ENCODE results near the gene CPLX3.

The CPLX3 gene

GRCh38 chr15:74802290-74802689, 24.1 kb upstream of the CPLX3 start:
- no peak for DNase-seq (ENCODE audit: low read depth)

DNA sequence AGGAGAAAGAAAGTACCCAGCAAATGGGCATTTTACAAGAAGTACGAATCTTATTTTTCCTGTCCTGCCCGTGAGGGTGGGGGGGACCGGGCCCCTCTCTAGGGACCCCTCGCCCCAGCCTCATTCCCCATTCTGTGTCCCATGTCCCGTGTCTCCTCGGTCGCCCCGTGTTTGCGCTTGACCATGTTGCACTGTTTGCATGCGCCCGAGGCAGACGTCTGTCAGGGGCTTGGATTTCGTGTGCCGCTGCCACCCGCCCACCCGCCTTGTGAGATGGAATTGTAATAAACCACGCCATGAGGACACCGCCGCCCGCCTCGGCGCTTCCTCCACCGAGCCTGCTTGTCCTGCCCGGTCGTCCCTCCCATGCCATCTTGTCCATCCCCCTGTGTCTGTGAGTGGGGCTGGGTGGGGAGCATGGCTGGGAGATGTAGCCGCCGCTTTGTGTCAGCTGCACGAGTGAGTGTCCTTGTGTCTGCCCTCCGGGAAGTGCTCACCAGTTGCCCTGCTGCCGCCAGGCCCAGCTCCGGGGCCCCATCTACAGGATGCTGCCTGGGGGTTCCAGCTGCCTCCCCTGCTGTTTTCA, 23.5 kb upstream of the CPLX3 start:
- no peak for DNase-seq (ENCODE audit: low read depth)

DNA sequence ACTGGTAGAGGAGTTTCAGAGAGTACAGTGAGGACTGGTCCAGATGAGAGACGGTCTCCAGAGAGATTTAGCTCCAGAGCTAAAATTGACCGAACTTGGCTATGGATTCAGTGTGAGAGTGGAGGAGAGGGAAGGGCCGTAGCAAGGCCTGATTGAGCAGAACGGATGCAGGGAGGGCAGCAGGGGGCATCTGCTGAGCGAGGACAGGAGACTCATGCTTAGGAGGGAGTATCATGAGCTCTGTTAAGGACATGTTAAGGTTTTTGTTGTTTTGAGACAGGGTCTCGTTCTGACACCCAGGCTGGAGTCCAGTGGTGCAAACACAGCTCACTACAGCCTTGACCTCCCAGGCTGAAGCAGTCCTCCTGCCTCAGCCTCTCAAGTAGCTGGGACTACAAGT, 21.5 kb upstream of the CPLX3 start:
- DNase-seq (ENCODE audit: low read depth), result no peak

DNA sequence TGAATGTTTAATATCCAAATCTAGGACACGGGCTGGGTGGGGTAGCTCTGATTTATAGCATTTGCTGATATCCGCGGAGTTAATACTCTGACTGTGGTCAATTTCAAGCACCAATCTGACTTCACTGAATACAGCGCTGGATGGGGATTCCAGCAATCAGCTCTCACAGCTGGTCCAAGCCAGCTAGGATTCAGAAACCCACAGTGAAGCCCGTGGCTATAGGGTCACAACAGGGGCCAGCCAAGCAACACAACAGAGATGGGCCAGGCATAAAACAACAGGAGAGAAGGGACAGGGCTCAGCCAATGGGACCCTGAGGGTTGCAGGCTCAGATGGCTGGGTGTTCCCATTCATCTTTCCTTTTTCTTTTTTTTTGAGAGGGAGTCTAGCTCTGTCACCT, 19.1 kb upstream of the CPLX3 start:
- no peak for DNase-seq (ENCODE audit: low read depth)

- DNase-seq (ENCODE audit: low read depth), result no peak
Measured at GRCh38 chr15:74808078-74808839, 18.2 kb upstream of the CPLX3 start.

- no peak for DNase-seq (ENCODE audit: low read depth)
Measured at GRCh38 chr15:74808840-74809229, 17.6 kb upstream of the CPLX3 start.

DNA sequence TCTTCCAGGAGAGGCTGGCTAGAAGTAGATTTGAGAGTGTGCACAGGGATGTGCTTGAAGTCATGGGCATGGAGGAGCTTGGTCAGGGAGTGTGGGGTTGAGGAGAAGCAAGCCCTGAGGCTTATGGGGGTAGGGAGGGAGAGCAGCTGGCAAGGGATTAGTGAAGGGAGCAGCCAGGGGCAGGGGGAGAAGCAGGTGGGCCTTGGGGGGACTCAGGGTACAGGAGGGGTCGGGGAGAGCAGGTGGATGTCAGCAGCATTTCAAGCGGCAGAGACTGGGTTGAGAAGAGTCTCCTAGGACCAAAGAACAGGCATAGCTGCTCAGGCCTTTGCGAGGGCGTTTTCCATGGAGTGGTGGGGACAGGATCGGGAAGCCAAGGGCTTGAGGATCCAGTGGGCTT, 17.2 kb upstream of the CPLX3 start:
- DNase-seq (ENCODE audit: low read depth), result no peak

- no peak for DNase-seq (ENCODE audit: low read depth)
Measured at GRCh38 chr15:74809956-74810355, 16.5 kb upstream of the CPLX3 start.

GRCh38 chr15:74812533-74812932, 13.9 kb upstream of the CPLX3 start, which contains the start of gene LMAN1L:
Gene LMAN1L (plus strand): TSS chr15:74812835. CDS start chr15:74812855, 20 bp downstream.
- DNase-seq (ENCODE audit: low read depth), result no peak

DNA sequence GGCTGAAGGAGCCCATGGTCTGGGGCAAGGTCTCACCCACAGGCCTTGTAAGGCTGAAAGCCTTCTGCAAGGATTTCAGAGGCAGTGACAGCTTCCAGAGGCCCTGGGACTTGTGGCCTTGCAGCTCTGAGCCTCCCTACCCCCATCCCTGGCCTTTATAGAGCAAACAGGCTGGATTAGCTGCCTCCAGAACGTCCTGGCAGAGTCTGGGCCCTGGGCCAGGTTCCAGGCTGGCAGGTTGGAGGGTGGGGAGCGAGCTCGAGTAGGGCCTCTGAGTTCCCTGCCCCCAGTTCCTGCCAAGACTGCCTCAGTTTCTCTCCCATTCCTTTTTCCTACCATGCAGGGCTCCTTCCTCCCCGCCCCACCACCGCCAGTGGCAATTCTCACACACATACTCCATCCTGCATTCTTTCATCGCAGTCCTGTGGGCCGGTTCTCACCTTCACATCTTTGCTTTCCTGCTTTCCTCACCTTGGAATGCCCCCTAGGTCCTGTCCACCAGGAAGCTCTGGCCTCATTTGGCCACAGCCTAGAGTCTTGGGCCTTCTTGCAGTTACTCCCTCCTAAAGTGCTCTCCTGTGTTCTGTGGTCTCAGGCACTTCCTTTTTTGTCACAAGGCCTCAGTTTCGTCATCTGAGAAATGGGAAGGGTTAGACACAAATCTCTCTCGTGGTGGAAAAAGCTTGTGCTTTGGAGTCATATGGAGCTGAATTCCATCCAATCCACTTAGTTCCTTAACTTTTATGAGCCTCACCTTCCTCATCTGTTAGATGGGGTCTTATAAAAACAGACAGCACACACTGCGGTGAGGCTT, 11.1 kb upstream of the CPLX3 start:
- DNase-seq (ENCODE audit: low read depth), result no peak

DNA sequence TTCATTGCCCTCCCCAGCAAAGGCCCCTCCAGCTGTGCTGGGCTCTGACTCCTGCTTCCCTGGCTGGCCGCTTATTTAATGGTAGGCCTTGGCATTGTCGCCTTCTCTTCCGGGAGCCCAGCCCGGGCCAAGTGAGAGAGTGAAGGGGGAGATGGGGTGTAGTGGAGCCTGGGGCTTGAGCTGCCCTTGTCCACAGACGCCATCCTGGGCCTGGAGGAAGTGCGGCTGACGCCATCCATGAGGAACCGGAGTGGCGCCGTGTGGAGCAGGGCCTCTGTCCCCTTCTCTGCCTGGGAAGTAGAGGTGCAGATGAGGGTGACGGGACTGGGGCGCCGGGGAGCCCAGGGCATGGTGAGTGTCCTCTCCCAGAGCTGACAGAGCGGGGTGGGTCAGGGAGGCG, 10.5 kb upstream of the CPLX3 start:
- no peak for DNase-seq (ENCODE audit: low read depth)

GRCh38 chr15:74816624-74817369, 9.6 kb upstream of the CPLX3 start:
- DNase-seq (ENCODE audit: low read depth), result no peak

GRCh38 chr15:74817370-74817737, 9.1 kb upstream of the CPLX3 start:
- DNase-seq (ENCODE audit: low read depth), result no peak

DNA sequence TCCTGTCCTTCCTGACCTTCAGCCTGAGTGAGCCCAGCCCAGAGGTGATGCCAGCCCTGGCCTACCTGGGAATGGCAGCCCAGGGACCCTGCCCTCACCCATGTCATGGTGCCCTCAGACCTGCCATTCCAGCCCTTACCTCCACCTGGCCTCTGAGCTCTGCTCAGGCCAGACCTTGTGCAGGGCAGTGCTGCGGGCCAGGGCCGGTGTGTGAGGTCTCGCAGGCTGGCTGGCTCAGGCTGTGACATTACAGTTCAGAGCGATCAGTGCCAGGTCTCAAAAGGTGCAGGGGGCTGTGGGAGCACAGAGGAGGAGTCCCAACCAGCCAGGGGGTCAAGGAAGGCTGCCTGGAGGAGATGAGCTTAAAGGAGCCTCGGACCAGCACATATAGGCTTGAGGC, 6.4 kb upstream of the CPLX3 start:
- no peak for DNase-seq (ENCODE audit: low read depth)

- DNase-seq (ENCODE audit: low read depth), result no peak
Measured at GRCh38 chr15:74821091-74821789, 5.2 kb upstream of the CPLX3 start.

- no peak for DNase-seq (ENCODE audit: low read depth)
Measured at GRCh38 chr15:74821790-74822158, 4.7 kb upstream of the CPLX3 start.

DNA sequence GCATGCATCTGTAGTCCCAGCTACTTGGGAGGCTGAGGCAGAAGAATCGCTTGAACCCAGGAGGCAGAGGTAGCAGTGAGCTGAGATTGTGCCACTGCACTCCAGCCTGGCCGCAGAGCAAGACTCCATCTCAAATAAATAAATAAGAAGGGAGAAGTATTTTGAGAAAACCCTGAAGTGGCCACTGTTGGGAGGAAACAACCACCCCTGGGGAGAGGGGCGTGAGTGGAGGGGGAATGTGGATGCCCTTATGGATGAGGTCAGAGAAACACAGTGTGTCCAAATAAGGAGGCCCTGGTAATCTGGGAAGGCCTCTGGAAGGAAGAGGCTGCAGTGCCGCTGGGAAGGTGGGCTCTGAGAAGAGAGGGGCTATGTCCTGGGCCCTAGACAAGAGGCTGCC, 4.2 kb upstream of the CPLX3 start:
- no peak for DNase-seq (ENCODE audit: low read depth)

DNA sequence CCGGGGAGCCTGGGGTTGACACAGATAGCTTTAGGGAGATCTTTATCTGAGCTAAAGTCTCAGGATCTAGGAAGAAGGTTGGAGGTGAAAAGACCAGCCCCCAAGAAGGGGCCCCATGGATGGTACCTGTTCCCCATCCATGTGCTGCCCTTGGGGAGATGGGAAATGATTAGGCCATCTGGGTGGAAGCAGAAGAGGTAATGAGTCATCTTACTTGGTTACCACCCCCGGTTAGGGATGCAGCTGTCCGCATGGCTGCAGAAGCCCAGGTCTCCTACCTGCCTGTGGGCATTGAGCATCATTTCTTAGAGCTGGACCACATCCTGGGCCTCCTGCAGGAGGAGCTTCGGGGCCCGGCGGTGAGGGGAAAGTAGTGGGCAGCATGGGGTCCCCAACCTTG, 3.1 kb upstream of the CPLX3 start:
- DNase-seq (ENCODE audit: low read depth), result no peak

- no peak for DNase-seq (ENCODE audit: low read depth)
Measured at GRCh38 chr15:74824976-74825375, 1.5 kb upstream of the CPLX3 start.

GRCh38 chr15:74825866-74826265, 561 bp upstream of the CPLX3 start:
- DNase-seq (ENCODE audit: low read depth), result no peak

- DNase-seq (ENCODE audit: low read depth), result no peak
Measured at GRCh38 chr15:74826921-74827320, 494 bp downstream of the CPLX3 start.

DNA sequence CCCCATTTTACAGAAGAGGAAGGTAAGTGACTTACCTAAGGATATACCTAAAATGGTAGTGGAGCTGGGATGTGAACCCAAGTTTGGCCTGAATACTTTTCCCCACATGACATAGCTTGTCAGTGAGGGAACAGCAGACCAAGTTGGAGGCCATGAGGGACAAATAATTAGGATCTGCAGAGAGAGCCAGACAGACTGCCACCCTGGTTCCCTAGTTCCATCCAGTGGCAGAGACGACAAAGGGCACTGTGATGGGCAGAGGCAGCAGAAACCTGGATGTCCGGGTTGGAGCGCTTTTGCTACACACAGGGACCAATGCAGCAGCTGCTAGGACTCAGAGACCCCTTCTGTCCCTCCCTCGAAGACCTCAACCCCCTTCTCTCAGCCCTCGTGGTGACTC, 1.2 kb downstream of the CPLX3 start:
- DNase-seq (ENCODE audit: low read depth), result no peak
